Measurements from ENCODE around the gene CTDP1.

GRCh38 chr18:79723036-79723435, 43.4 kb downstream of the CTDP1 start:
- TF ChIP-seq CTCF (IDR thresholded peaks at IDR 0.05; ENCODE audit: poor library complexity) (no peak), EZH2 (IDR thresholded peaks at IDR 0.05; ENCODE audit: borderline replicate concordance) (no peak)

Measured in hepatocyte (in vitro differentiated cells).